Breast epithelium (tissue), 3 donors: Measurements from ENCODE around the gene TOP3A.

Source experiments
- CTCF ChIP-seq, 3 donors: fragments of 450-650 bp; IDR thresholded peaks; one replicate each; pipeline ENCODE4 v1.5.1; 2016 to 2017; ENCODE audit warnings: antibody characterized with exemption in 3 of 3, mild to moderate bottlenecking in 3 of 3, moderate library complexity in 3 of 3
- POLR2A ChIP-seq: fragments of 450-650 bp; IDR thresholded peaks from one replicate; pipeline ENCODE4 v1.6.1; 2016; ENCODE audit warnings: antibody characterized with exemption, mild to moderate bottlenecking, moderate library complexity

DNA sequence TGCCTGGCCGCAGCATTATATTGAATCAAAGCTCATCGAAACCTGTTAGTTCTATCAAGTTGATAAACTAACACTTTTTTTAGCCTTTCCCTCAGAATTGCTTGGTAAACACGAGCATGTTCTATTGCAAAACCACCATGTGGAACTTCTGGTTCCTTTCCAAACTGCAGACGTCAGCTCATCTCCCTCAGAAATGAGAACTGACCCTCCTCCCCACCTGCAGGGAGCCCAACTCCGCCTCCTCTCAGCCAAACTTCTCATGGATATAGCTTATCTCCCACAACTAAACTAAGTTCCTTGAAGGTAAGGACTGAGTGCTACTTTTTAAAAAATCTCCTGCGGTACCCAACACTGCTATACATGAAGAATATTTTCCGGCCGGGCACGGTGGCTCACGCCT lies 41.8 kb upstream of the TOP3A start:
- TF ChIP-seq CTCF (IDR thresholded peaks at IDR 0.05) (no peak), POLR2A (no peak)
